ENCODE measurements around the gene WWOX. TPM values are rescaled to one million over a fixed set of nuclear protein-coding genes. Genes with fewer than 3 reads are reported as not detected.

WWOX gene
- total and polyA plus RNA-seq, 2 of the 8 experiments (the other 6 are each of a cell fraction or from before 2014, with no cell fraction given): 5.4 to 16.7 TPM

- Histone ChIP-seq H3K9ac (replicated peaks in 1 of 4; ENCODE audit: extremely low read depth in 1 of 4, low read depth in 3 of 4, low read length in 3 of 4) (no peak overlapping the region), H3K14ac (ENCODE audit: insufficient read length) (no peak overlapping the region), H3K56ac (replicated peaks; ENCODE audit: insufficient read length, low read depth, low read length) (no peak overlapping the region), H3K9me3 (ENCODE audit: insufficient read depth in 2 of 2, low read depth in 1 of 2, low read length in 1 of 2) (no peaks in the 10 kb centered on the region), H2AFZ (ENCODE audit: low read length) (no peak overlapping the region), H2BK20ac (ENCODE audit: low read length) (0 out of 2 replicates have a peak overlapping the region, but pooled peaks have one; percentile 32), H3K36me3 (ENCODE audit: control insufficient read depth in 2 of 4, insufficient read depth in 4 of 4, low read length in 3 of 4) (no peaks in the 10 kb centered on the region), H3K4me3 (ENCODE audit: extremely low read depth in 1 of 4, insufficient read depth in 2 of 4, low read depth in 3 of 4, low read length in 4 of 4) (no peak overlapping the region), H4K20me1 (replicated peaks in 1 of 2; ENCODE audit: control insufficient read depth in 1 of 2, insufficient read depth in 2 of 2, low read length in 2 of 2) (no peaks in the 10 kb centered on the region), H4K91ac (replicated peaks; ENCODE audit: insufficient read length, low read length) (no peak overlapping the region), H3K23ac (ENCODE audit: insufficient read length) (no peak overlapping the region), H4K8ac (ENCODE audit: extremely low read depth, insufficient read depth, low read length) (no peak overlapping the region), H2BK12ac (ENCODE audit: low read depth, low read length) (no peak overlapping the region), H2BK15ac (ENCODE audit: low read length) (no peak overlapping the region), H3K18ac (ENCODE audit: extremely low read depth, low read length) (no peak overlapping the region), H3K79me2 (ENCODE audit: control insufficient read depth in 1 of 2, insufficient read depth in 2 of 2, low read length in 2 of 2) (no peaks in the 10 kb centered on the region), H2AK5ac (ENCODE audit: low read depth, low read length) (no peak overlapping the region), H3K27ac (ENCODE audit: low read depth, low read length) (no peak overlapping the region), H2BK5ac (ENCODE audit: low read depth, low read length) (no peak overlapping the region), H3K23me2 (ENCODE audit: low read depth, low read length) (no peaks in the 10 kb centered on the region; the same call in 1 of the 2 replicates), H3K4ac (replicated peaks; ENCODE audit: insufficient read length, low read depth, low read length) (no peak overlapping the region), H3K27me3 (replicated peaks in 1 of 4; ENCODE audit: control insufficient read depth in 3 of 4, extremely low read depth in 1 of 4, insufficient read depth in 3 of 4, low read length in 3 of 4) (no peaks in the 10 kb centered on the region), H3K79me1 (ENCODE audit: low read depth, low read length) (no peaks in the 10 kb centered on the region), H3K4me1 (replicated peaks in 1 of 4; ENCODE audit: control insufficient read depth in 3 of 4, insufficient read depth in 4 of 4, low read length in 3 of 4) (no peaks in the 10 kb centered on the region), H2BK120ac (replicated peaks; ENCODE audit: low read depth, low read length) (no peak overlapping the region), H4K5ac (ENCODE audit: insufficient read length, low read depth, low read length) (no peak overlapping the region), H3K4me2 (ENCODE audit: insufficient read depth in 1 of 2, low read depth in 2 of 2, low read length in 2 of 2) (no peak overlapping the region)
- DNase-seq (ENCODE audit: low read depth in 1 of 2, low spot score in 2 of 2): no peak
- FAIRE-seq: no peak
- 91% methylated on average over 4 of the region's 4 CpGs; no CpG with 5 or more reads in 1 of the 2 experiments for WGBS, 2 experiments (ENCODE audit: extremely low coverage in 1 of 2, insufficient coverage in 1 of 2, insufficient read length in 1 of 2, insufficient replicate concordance in 2 of 2, low coverage in 1 of 2, low lambda C conversion rate in 2 of 2, missing lambda C conversion rate in 1 of 2)
- POLR2A ChIA-PET (ENCODE audit: partially characterized antibody): no interaction called here
- CTCF ChIA-PET (ENCODE audit: partially characterized antibody): interaction anchor here (0.7 to 0.9 kb wide), 4 partner anchors 9 to 52 kb away, joined by 3 read pairs; no protein-coding TSS in a partner anchor
- TF ChIP-seq POU5F1 (IDR thresholded peaks at IDR 0.05; ENCODE audit: low read depth, low read length): no peak
Measured at GRCh38 chr16:78852081-78852635, 752.7 kb downstream of the WWOX start.

Measured in H1 (cell line).